Measurements from ENCODE around the gene GPAT3. TPM values are rescaled to one million over a fixed set of nuclear protein-coding genes. Genes with fewer than 3 reads are reported as not detected.

GPAT3 gene
- total RNA-seq, 4 donors from 2014 or later, result 2.3 to 7.3 (median 4.5) TPM

DNA sequence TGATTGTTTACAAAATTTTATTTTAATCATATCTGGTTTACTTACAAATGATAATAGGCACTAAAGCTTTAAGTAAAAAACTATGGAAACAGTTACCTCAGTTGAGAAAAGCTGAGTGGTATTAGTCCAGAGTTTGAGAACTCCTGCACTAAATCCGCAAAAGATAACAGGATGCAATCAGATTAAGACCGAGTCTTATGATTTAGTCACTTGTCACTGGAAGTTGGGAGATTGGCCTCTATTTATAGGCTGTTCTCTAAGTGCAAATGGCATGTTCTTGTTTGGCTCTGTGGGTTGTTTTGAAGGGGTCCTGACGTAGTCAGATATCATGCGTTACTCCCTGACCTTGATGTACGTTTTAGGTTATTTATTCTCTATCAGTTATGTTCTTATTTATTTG, 6.3 kb downstream of the GPAT3 start:
- Histone ChIP-seq H3K4me3 (no peak overlapping the region), H3K9me3 (no peaks in the 10 kb centered on the region), H3K36me3 (peaks cover 3% of the 10 kb centered on the region), H3K27me3 (no peaks in the 10 kb centered on the region), H3K27ac (no peak overlapping the region), H3K4me1 (no peaks in the 10 kb centered on the region)
- no peak for DNase-seq (ENCODE audit: low spot score in 2 of 2)
- 93% methylated on average over 5 of the region's 5 CpGs for WGBS
- TF ChIP-seq, protein P1, sequence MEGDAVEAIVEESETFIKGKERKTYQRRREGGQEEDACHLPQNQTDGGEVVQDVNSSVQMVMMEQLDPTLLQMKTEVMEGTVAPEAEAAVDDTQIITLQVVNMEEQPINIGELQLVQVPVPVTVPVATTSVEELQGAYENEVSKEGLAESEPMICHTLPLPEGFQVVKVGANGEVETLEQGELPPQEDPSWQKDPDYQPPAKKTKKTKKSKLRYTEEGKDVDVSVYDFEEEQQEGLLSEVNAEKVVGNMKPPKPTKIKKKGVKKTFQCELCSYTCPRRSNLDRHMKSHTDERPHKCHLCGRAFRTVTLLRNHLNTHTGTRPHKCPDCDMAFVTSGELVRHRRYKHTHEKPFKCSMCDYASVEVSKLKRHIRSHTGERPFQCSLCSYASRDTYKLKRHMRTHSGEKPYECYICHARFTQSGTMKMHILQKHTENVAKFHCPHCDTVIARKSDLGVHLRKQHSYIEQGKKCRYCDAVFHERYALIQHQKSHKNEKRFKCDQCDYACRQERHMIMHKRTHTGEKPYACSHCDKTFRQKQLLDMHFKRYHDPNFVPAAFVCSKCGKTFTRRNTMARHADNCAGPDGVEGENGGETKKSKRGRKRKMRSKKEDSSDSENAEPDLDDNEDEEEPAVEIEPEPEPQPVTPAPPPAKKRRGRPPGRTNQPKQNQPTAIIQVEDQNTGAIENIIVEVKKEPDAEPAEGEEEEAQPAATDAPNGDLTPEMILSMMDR (IDR thresholded peaks at IDR 0.05), result no peak
- no peak for TF ChIP-seq EP300 (IDR thresholded peaks at IDR 0.05)
- no peak for TF ChIP-seq POLR2A (IDR thresholded peaks at IDR 0.05)
- no peak for TF ChIP-seq POLR2AphosphoS5 (IDR thresholded peaks at IDR 0.05)

DNA sequence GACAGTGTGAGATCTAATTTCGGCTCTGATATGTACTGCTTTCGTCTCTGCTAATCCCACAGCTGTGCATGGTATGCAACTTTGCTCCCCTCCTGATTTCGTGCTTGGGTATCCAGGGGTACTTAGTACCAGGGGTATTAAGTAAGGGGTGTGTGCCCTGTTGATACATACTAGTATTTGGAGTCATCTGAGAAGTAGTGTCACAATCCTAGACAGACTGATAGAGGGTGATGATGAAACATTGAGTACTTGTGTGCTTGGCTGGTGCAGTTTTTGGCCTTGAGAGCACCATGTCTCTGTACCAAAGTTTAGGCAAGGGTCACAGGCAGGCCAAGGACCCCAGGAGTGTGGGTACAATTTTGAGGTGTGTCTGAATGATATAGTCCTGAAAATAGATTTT, 10.9 kb downstream of the GPAT3 start:
- H3K36me3 ChIP-seq, result peaks cover 3% of the 10 kb centered on the region
- H3K27ac ChIP-seq, result no peak overlapping the region
- TF ChIP-seq POLR2AphosphoS5 (IDR thresholded peaks at IDR 0.05) (no peak), EP300 (IDR thresholded peaks at IDR 0.05) (no peak), POLR2A (IDR thresholded peaks at IDR 0.05) (no peak)
- TF ChIP-seq, protein P1 (IDR thresholded peaks at IDR 0.05), result no peak
- 75% methylated on average over 3 of the region's 3 CpGs for WGBS
- DNase-seq (ENCODE audit: low spot score in 2 of 2), result no peak
- no peaks in the 10 kb centered on the region for H3K9me3 ChIP-seq
- H3K4me1 ChIP-seq, result peaks cover 10% of the 10 kb centered on the region
- no peak overlapping the region for H3K4me3 ChIP-seq
- no peaks in the 10 kb centered on the region for H3K27me3 ChIP-seq

DNA sequence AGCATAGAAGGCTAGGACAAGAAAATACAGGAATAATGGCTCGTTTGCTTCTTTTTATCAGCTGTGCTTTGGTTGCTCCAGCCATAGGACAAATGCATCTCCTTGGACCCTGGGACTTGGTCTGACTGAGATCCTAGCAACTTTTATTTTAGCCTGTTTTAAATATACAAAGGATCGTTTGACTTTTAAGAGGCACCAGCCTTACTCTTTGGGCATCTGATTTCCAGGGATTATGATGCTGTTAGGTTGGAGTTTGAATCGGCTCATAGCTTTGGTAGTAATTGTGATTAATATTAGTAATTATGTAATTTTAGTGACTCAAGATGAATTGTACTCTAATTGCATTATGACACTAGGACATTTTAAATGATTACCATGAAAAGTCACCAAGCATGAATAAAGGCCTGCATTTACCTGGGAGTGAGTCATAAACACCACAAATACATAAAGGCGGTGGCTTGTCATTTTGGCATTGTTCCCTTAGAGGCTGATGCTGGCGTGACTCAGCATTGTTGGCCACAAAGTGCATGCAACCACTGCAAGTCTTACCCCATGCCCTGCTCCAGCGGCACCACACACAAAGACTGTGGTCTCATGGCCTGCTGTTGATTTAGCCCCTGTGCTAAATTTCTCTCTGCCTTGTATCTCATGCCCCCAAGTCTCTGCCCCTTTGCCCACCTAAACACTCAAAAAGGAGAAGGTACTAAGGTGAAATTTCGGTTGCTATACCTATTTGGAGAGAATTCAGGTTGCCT, 12.4 kb downstream of the GPAT3 start:
- DNase-seq (ENCODE audit: low spot score in 2 of 2), result peak; percentile 80 to 82
- WGBS, result 40% methylated on average over 7 of the region's 7 CpGs
- Histone ChIP-seq H3K27ac (no peak overlapping the region), H3K4me1 (peaks cover 10% of the 10 kb centered on the region), H3K4me3 (no peak overlapping the region), H3K9me3 (no peaks in the 10 kb centered on the region), H3K36me3 (peaks cover 3% of the 10 kb centered on the region), H3K27me3 (no peaks in the 10 kb centered on the region)
- TF ChIP-seq POLR2AphosphoS5 (IDR thresholded peaks at IDR 0.05) (peak in 1 of 3 donors; percentile 15), EP300 (IDR thresholded peaks at IDR 0.05) (no peak)

DNA sequence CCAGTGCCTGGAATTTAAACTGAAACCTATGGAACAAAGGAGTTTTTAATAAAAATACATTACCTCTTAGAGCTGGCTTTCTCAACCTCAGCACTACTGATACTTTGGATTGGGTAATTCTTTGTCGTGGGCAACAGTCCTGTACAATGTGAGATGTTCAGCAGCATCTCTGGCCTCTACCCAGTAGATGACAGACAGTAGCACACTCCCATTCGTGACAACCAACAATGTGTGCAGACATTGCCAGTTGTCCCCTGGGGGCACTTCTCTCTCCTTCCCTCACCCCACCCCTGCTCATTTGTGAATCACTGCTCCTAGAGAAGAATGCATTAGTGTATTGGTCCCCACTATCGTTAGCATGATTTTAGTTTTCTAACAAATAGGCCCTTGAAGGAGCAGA, 16.2 kb downstream of the GPAT3 start:
- Histone ChIP-seq H3K9me3 (no peaks in the 10 kb centered on the region), H3K4me3 (no peak overlapping the region), H3K27ac (no peak overlapping the region), H3K36me3 (no peaks in the 10 kb centered on the region), H3K4me1 (peaks cover 10% of the 10 kb centered on the region), H3K27me3 (no peaks in the 10 kb centered on the region)
- TF ChIP-seq EP300 (IDR thresholded peaks at IDR 0.05) (no peak), POLR2A (IDR thresholded peaks at IDR 0.05) (no peak), POLR2AphosphoS5 (IDR thresholded peaks at IDR 0.05) (no peak)
- TF ChIP-seq, protein P1 (IDR thresholded peaks at IDR 0.05), result no peak
- WGBS, result 40% methylated on average over 3 of the region's 3 CpGs
- no peak for DNase-seq (ENCODE audit: low spot score in 2 of 2)

DNA sequence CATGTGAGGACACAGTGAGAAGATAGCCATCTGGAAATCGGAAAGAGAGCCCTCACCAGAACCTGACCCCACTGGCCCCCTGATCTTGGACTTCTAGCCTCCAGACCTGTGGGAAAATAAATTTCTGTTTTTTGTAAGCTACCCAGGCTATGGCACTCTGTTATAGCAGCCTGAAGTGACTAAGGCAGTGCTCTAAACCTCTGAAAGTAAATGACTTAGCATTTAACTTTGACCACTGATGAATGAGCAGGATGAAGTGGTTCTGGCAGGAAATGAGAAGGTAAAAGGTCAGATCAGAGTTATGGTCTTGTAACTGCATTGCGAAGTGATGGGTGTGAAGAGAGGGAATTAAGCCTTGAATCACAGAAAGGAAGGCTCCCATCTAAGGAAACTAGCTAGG, 17.0 kb downstream of the GPAT3 start:
- no peak for DNase-seq (ENCODE audit: low spot score in 2 of 2)
- peaks cover 8% of the 10 kb centered on the region for H3K4me1 ChIP-seq
- H3K27me3 ChIP-seq, result no peaks in the 10 kb centered on the region
- no peaks in the 10 kb centered on the region for H3K9me3 ChIP-seq
- no peaks in the 10 kb centered on the region for H3K36me3 ChIP-seq
- no peak overlapping the region for H3K27ac ChIP-seq
- 58% methylated on average over 2 of the region's 2 CpGs for WGBS
- no peak overlapping the region for H3K4me3 ChIP-seq
- no peak for TF ChIP-seq POLR2A (IDR thresholded peaks at IDR 0.05)
- TF ChIP-seq POLR2AphosphoS5 (IDR thresholded peaks at IDR 0.05), result no peak
- TF ChIP-seq, protein P1 (IDR thresholded peaks at IDR 0.05), result no peak
- no peak for TF ChIP-seq EP300 (IDR thresholded peaks at IDR 0.05)
